Loucy (cell line): Measurements from ENCODE around the gene TMTC1.

Experiments used
- H2AFZ ChIP-seq: fragments of 200-600 bp; sonication (generic); 2 replicates; pipeline ENCODE4 v1.6.0; 2016; ENCODE audit warnings: antibody characterized with exemption, mild to moderate bottlenecking, low read length, moderate library complexity
- H3F3A ChIP-seq: fragments of 200-600 bp; 2 replicates; pipeline ENCODE4 v1.6.0; 2016; ENCODE audit warnings: antibody characterized with exemption, low read depth, mild to moderate bottlenecking
- H3K27me3 ChIP-seq: fragments of 200-600 bp; sonication (generic); 2 replicates; pipeline ENCODE4 v1.6.1; 2014; ENCODE audit warnings: low read length, mild to moderate bottlenecking; ENCODE audit not compliant: insufficient read depth, poor library complexity, severe bottlenecking
- H3K36me3 ChIP-seq: fragments of 200-600 bp; sonication (generic); 2 replicates; pipeline ENCODE4 v1.6.1; 2016; ENCODE audit warnings: low read length; ENCODE audit not compliant: insufficient read depth
- H3K4me1 ChIP-seq: fragments of 200-600 bp; sonication (generic); 2 replicates; pipeline ENCODE4 v1.5.1; 2014; ENCODE audit warnings: low read length, mild to moderate bottlenecking; ENCODE audit not compliant: insufficient read depth, poor library complexity, severe bottlenecking
- H3K4me2 ChIP-seq: fragments of 200-600 bp; sonication (generic); 2 replicates; pipeline ENCODE4 v1.6.0; 2014; ENCODE audit warnings: antibody characterized with exemption, low read length, low read depth, mild to moderate bottlenecking; ENCODE audit not compliant: poor library complexity, severe bottlenecking
- H3K4me3 ChIP-seq: fragments of 200-600 bp; sonication (generic); 2 replicates; pipeline ENCODE4 v1.5.1; 2014; ENCODE audit warnings: low read length, mild to moderate bottlenecking, mixed read lengths; ENCODE audit not compliant: poor library complexity, severe bottlenecking
- H3K79me2 ChIP-seq: fragments of 200-600 bp; sonication (generic); 2 replicates; pipeline ENCODE4 v1.6.1; 2014; ENCODE audit warnings: low read length; ENCODE audit not compliant: insufficient read depth
- H3K9ac ChIP-seq: fragments of 200-600 bp; sonication (generic); 2 replicates; pipeline ENCODE4 v1.6.0; 2014; ENCODE audit warnings: mild to moderate bottlenecking, low read depth, low read length, moderate library complexity; ENCODE audit not compliant: poor library complexity, severe bottlenecking
- H3K9me2 ChIP-seq: fragments of 200-600 bp; sonication (generic); replicated peaks from 2 replicates; pipeline ENCODE4 v1.6.1; 2016; ENCODE audit warnings: low read depth, low read length, mixed read lengths
- H3K9me3 ChIP-seq: fragments of 200-600 bp; sonication (generic); 2 replicates; pipeline ENCODE4 v1.6.1; 2014; ENCODE audit warnings: mild to moderate bottlenecking, antibody characterized with exemption, low read length, low read depth; ENCODE audit not compliant: insufficient read depth
- H4K20me1 ChIP-seq: fragments of 200-600 bp; sonication (generic); 2 replicates; pipeline ENCODE4 v1.6.0; 2014; ENCODE audit warnings: antibody characterized with exemption, low read length, mild to moderate bottlenecking; ENCODE audit not compliant: insufficient read depth, poor library complexity, severe bottlenecking
- CTCF ChIP-seq: fragments of 200-600 bp; sonication (generic); conservative IDR thresholded peaks from 2 replicates; pipeline ENCODE4 v1.5.1; 2014; ENCODE audit warnings: mild to moderate bottlenecking, antibody characterized with exemption, low read length
- EZH2phosphoT487 ChIP-seq: fragments of 200-600 bp; IDR thresholded peaks from 2 replicates; pipeline ENCODE4 v1.6.1; 2018; ENCODE audit warnings: antibody characterized with exemption, mild to moderate bottlenecking, moderate library complexity, borderline replicate concordance

TMTC1 gene

GRCh38 chr12:29695026-29695425, 88.7 kb downstream of the TMTC1 start:
- Histone ChIP-seq H3K4me3 (no peak overlapping the region), H3K9ac (no peak overlapping the region), H3K4me1 (no peaks in the 10 kb centered on the region), H3K4me2 (no peak overlapping the region), H2AFZ (no peak overlapping the region), H3K79me2 (no peaks in the 10 kb centered on the region), H3K36me3 (no peaks in the 10 kb centered on the region), H3K9me2 (no peaks in the 10 kb centered on the region), H3K27me3 (no peaks in the 10 kb centered on the region), H3K9me3 (no peaks in the 10 kb centered on the region), H4K20me1 (no peaks in the 10 kb centered on the region), H3F3A (no peaks in the 10 kb centered on the region)
- TF ChIP-seq EZH2phosphoT487 (no peak), CTCF (no peak)

- Histone ChIP-seq H3K79me2 (no peaks in the 10 kb centered on the region), H3K9ac (no peak overlapping the region), H3K27me3 (no peaks in the 10 kb centered on the region)
Measured at GRCh38 chr12:29694002-29694401, 89.7 kb downstream of the TMTC1 start.

GRCh38 chr12:29692237-29692636, 91.5 kb downstream of the TMTC1 start:
- H3K4me3 ChIP-seq: no peak overlapping the region
- no peaks in the 10 kb centered on the region for H3K79me2 ChIP-seq
- H3K9me3 ChIP-seq: no peaks in the 10 kb centered on the region
- no peaks in the 10 kb centered on the region for H4K20me1 ChIP-seq
- H2AFZ ChIP-seq: no peak overlapping the region
- no peaks in the 10 kb centered on the region for H3K27me3 ChIP-seq
- TF ChIP-seq CTCF (no peak), EZH2phosphoT487 (no peak)
- H3K9ac ChIP-seq: no peak overlapping the region
- H3K4me1 ChIP-seq: no peaks in the 10 kb centered on the region
- no peak overlapping the region for H3K4me2 ChIP-seq
- H3F3A ChIP-seq: no peaks in the 10 kb centered on the region
- H3K36me3 ChIP-seq: no peaks in the 10 kb centered on the region
- H3K9me2 ChIP-seq: no peaks in the 10 kb centered on the region

More at GRCh38 chr12:29694002-29694401, 89.7 kb downstream of the TMTC1 start:
- Histone ChIP-seq H3K9me2 (no peaks in the 10 kb centered on the region), H3K4me1 (no peaks in the 10 kb centered on the region), H3K9me3 (no peaks in the 10 kb centered on the region), H4K20me1 (no peaks in the 10 kb centered on the region), H2AFZ (no peak overlapping the region), H3K4me3 (no peak overlapping the region), H3K4me2 (no peak overlapping the region), H3F3A (no peaks in the 10 kb centered on the region), H3K36me3 (no peaks in the 10 kb centered on the region)
- TF ChIP-seq CTCF: no peak
